ENCODE measurements around the gene HLX.

HLX gene

DNA sequence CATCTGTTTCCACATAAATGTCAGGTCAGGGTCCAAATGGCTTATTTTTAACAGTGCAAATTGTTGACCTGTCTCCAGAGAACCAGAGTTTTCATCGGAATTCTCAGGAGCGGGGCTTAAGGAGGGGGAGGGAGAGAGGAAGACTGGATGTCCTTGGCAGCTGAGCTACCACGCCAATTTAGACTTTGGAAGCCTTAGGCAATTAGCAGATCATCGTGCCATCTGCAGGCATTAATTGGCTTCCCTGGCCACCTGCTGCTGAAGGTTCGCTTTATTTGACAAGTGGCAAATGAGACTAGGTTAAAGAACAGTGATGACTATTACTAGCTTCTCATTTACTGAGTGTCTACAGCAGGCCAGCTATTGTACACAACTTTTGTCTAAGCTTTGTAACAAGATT lies 43.7 kb downstream of the HLX start:
- H3K27ac Mint-ChIP-seq, result no peak overlapping the region
- H3K4me1 Mint-ChIP-seq, result peaks cover 29% of the 10 kb centered on the region
- H3K27me3 Mint-ChIP-seq, result peaks cover 18% of the 10 kb centered on the region
- no peaks in the 10 kb centered on the region for H3K36me3 Mint-ChIP-seq
- no peaks in the 10 kb centered on the region for H3K9me3 Mint-ChIP-seq
- no peak for ATAC-seq
- no peak overlapping the region for H3K4me3 Mint-ChIP-seq

DNA sequence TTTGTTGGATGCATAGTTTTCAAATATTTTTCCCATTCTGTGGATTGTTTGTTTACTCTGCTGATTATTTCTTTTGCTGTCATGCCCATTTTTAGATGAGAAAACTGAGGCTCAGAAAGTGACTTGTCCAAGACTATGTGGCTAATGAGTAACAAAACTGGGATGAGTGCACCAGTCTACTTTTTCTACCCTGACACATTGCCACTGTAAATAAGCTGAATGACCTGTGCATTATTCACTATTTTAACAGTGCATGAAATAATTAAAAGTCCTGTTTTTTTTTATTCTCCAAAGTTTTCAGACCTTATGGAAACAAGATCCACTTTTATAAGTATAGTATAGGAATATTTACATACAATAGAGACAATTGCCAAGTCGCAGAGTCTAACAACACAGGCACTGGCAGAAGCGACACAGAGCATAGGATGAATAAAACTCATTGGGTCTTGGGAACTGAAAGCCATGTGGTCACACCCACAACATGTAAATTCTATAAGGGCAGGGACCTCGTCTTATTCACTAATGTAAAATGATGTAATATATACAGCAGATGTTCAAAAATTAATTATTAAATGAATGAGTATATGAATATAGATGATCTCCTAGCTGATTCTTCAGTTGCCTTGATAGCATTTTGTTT lies 45.2 kb downstream of the HLX start:
- Mint-ChIP-seq H3K36me3 (no peaks in the 10 kb centered on the region), H3K4me3 (no peak overlapping the region), H3K4me1 (peaks cover 36% of the 10 kb centered on the region), H3K27me3 (peaks cover 18% of the 10 kb centered on the region), H3K9me3 (no peaks in the 10 kb centered on the region), H3K27ac (no peak overlapping the region)
- ATAC-seq, result no peak

DNA sequence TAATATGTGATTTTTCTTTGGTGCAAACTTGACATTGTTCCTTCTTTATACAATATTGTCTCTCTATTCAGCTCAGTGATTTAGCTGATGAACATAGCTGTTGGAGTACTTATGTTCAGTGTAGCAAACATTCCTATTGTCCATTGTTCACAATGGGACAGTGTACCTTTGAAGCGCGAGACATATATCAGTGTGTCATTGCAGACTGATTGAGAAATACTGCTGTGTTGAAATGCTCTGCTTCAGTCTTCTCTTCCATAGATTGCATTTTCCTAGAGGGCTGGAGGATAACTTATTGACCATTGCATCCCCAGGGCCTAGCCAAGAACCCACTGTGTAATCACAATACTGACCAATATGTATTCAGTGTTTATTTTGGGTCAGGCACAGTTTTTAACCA lies 46.5 kb downstream of the HLX start:
- H3K4me3 Mint-ChIP-seq, result no peak overlapping the region

DNA sequence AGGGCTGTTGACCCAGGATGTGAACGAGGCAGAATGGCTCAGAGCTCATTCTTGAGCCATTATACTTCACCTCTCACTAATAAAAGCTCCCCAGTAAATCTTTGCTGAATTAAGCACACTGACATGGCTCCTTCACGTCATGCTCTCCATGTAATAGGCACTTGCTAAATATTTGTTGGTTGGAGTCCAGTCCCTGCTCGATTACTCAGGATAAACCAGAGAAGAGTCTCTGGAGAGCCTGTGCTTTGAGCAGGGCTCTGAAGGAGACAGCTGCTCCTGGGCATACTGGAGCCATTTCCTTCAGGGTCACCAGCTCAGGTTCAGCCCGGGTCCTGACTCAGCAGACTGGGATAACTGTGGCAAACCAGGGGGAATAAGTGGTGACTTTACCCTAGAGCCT lies 46.9 kb downstream of the HLX start:
- Mint-ChIP-seq H3K4me1 (peaks cover 26% of the 10 kb centered on the region), H3K27me3 (peaks cover 18% of the 10 kb centered on the region), H3K9me3 (no peaks in the 10 kb centered on the region), H3K4me3 (no peak overlapping the region), H3K36me3 (no peaks in the 10 kb centered on the region), H3K27ac (no peak overlapping the region)
- ATAC-seq, result no peak

More for the DNA sequence above, 46.5 kb downstream of the HLX start:
- no peaks in the 10 kb centered on the region for H3K9me3 Mint-ChIP-seq
- no peaks in the 10 kb centered on the region for H3K36me3 Mint-ChIP-seq
- ATAC-seq, result no peak
- peaks cover 26% of the 10 kb centered on the region for H3K4me1 Mint-ChIP-seq
- peaks cover 18% of the 10 kb centered on the region for H3K27me3 Mint-ChIP-seq
- no peak overlapping the region for H3K27ac Mint-ChIP-seq

DNA sequence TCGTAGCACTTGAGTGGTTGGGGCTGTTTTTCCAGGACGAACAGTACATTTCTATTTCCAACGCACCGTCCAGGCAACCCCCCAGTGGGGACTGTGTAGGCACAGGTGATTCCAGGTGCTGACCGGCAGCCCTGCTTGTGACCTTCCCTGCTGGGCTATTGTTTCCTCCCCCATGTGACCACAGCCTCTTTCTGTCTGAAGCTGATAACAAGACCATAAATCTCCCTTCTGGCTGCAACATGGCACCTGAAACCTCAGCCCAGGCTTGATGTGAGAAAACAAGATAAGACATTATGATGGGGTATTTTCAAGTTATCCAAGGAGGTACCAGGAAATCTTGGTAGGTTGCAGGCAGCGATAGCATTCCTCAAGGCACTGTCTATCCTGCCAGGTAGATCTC lies 48.2 kb downstream of the HLX start:
- H3K36me3 Mint-ChIP-seq, result no peaks in the 10 kb centered on the region
- peaks cover 13% of the 10 kb centered on the region for H3K4me1 Mint-ChIP-seq

DNA sequence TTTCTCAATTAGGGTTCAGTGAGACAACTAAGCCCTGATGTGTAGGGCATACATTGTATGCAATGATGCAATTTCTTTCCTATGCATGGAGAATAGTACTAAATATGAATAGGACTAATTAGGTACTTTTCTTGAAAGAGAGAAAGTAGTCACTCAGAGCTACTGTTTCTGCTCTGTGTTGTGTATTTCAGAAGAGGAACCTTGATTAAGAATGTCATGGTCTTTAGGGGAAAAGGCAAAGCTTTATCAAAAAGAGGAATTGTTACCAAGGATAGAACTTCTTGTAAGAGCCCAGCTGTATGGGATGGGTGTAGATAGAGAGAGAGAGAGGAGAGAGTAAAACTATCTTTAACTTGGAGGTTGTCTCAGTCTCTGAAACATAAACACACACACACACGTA lies 49.1 kb downstream of the HLX start:
- Mint-ChIP-seq H3K4me3 (no peak overlapping the region), H3K27me3 (peaks cover 18% of the 10 kb centered on the region), H3K36me3 (no peaks in the 10 kb centered on the region), H3K9me3 (no peaks in the 10 kb centered on the region), H3K4me1 (peaks cover 13% of the 10 kb centered on the region), H3K27ac (no peak overlapping the region)
- peak; percentile 73 for ATAC-seq

More for the DNA sequence above, 48.2 kb downstream of the HLX start:
- peaks cover 18% of the 10 kb centered on the region for H3K27me3 Mint-ChIP-seq
- ATAC-seq, result no peak
- no peak overlapping the region for H3K27ac Mint-ChIP-seq
- no peaks in the 10 kb centered on the region for H3K9me3 Mint-ChIP-seq
- H3K4me3 Mint-ChIP-seq, result no peak overlapping the region

DNA sequence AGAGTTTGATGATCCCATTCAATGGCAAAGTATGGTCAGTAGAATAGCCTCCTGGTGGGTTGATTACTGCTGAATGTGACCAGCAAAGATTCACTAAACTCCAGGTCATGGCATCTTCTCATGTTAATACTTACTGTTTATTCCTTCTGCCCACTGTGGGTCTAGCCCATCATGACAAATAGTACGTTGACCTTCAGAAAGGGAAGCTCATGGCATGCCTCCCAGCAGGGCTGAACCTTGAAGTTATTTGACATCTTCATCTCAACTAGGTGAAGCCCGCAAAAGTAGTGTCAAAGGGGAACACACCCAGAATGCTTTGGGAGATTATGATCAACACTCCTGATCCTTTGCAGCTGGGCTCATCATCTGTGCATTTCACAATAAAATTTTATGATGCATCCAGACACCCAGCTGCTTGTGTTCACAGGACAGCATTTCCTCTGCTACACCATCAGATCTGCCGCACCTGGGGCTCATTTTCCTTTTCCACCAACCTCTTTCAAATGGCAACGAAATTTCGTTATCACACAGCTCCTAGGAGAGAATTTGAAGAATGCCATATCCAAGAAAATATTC lies 49.6 kb downstream of the HLX start:
- no peak for ATAC-seq
- Mint-ChIP-seq H3K27ac (no peak overlapping the region), H3K27me3 (peaks cover 15% of the 10 kb centered on the region)

DNA sequence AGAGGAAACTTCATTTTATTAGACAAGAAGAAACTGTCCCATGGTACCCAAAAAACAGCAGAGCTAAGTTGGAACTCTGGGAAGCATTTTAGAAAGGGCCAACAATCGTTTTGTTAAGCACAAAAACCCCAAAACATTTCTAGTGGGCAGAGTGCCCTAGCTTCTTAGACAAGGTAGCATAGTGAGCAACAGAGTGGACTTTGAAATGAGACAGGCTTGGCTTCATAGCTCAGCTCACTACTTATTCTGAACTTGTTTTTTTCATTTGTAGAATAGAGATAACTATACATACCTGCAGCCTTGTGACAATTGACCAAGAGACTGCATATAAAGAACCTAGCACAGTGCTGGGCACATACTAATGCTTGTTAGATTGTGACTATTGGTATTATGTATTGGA lies 50.1 kb downstream of the HLX start:
- Mint-ChIP-seq H3K36me3 (no peaks in the 10 kb centered on the region), H3K27me3 (peaks cover 10% of the 10 kb centered on the region), H3K4me3 (no peak overlapping the region), H3K27ac (no peak overlapping the region), H3K4me1 (peaks cover 13% of the 10 kb centered on the region), H3K9me3 (no peaks in the 10 kb centered on the region)
- ATAC-seq, result no peak

More for the DNA sequence above, 49.6 kb downstream of the HLX start:
- Mint-ChIP-seq H3K9me3 (no peaks in the 10 kb centered on the region), H3K36me3 (no peaks in the 10 kb centered on the region), H3K4me3 (no peak overlapping the region), H3K4me1 (peaks cover 13% of the 10 kb centered on the region)

Data from stimulated activated memory B cell treated with anti-CD40 and anti-IgM and Interleukin-4, amounts not matched to agents 10 μg/mL and 1 μg/mL and 100 μg/mL, for 72 hours (primary cell).